HCT116 (cell line): ENCODE data around the gene DRGX. TPM values are rescaled to one million over a fixed set of nuclear protein-coding genes. Genes with fewer than 3 reads are reported as not detected.

Source experiments
- ATAC-seq: fragments of 200-7000 bp; cut with Tn5 transposase; 2 replicates; pipeline ENCODE4 v1.9.1; 2020; ENCODE audit warnings: mild to moderate bottlenecking, moderate library complexity
- BruUV-seq: library from RNA; stranded (reverse); fragments of 400-500 nt; replicated peaks from 2 replicates; lab custom pipeline; 2021; lab: Mats Ljungman, UMichigan
- CTCF ChIA-PET: fragments of 300-600 bp; sonication (Branson Sonifier 250); formaldehyde crosslinking; loops from one replicate; lab custom pipeline; 2021; ENCODE audit warnings: antibody characterized with exemption; lab: Charles Lee
- POLR2A ChIA-PET: fragments of 300-600, 350-600 bp; sonication (Branson Sonifier 250); formaldehyde crosslinking; loops from one replicate; lab custom pipeline; 2021; ENCODE audit warnings: antibody characterized with exemption; lab: Charles Lee
- RAD21 ChIA-PET, 2 experiments: fragments of 300-600 bp; sonication (Branson Sonifier 250); formaldehyde crosslinking; loops; one replicate each; lab custom pipeline; 2023; ENCODE audit warnings: low total read pairs in 2 of 2; ENCODE audit not compliant: uncharacterized antibody in 2 of 2, unreplicated experiment in 2 of 2, low non-redundant PET in 1 of 2; lab: Charles Lee
- DNase-seq: peaks from one replicate; pipeline ENCODE4 v3.0.0-alpha.2; 2010; ENCODE audit warnings: low read depth, low spot score
- H2AFZ ChIP-seq: fragments of 200-600 bp; shearing (Covaris generic), sonication (generic); 2 replicates; pipeline ENCODE4 v1.6.1; 2017; ENCODE audit warnings: low read depth, mixed run types, mixed read lengths, antibody characterized with exemption, low read length; ENCODE audit not compliant: poor library complexity, severe bottlenecking
- H3K27ac ChIP-seq: 2 replicates; pipeline ENCODE4 v1.5.1; 2012; ENCODE audit warnings: low read depth, low read length
- H3K27me3 ChIP-seq: fragments of 200-600 bp; sonication (generic); 2 replicates; pipeline ENCODE4 v1.6.1; 2016; ENCODE audit warnings: mixed run types, low read length, mixed read lengths; ENCODE audit not compliant: insufficient read depth
- H3K36me3 ChIP-seq, 2 experiments: fragments of 200-500 bp in 1 of 2; fragments of 200-600 bp in 1 of 2; sonication (Bioruptor generic) in 1 of 2; sonication (generic) in 1 of 2; 2 replicates each; pipeline versions ENCODE4 v1.5.1 to v1.6.1; 2014 to 2016; ENCODE audit warnings: low read length in 2 of 2, inconsistent platforms in 1 of 2, mixed read lengths in 1 of 2, mixed run types in 1 of 2; ENCODE audit not compliant: insufficient read depth in 2 of 2, control insufficient read depth in 1 of 2
- H3K4me1 ChIP-seq, 2 experiments: fragments of 200-600 bp in 1 of 2; sonication (generic) in 1 of 2; 2 replicates each; pipeline versions ENCODE4 v1.5.1 to v1.6.1; 2012 to 2017; ENCODE audit warnings: low read length in 2 of 2, inconsistent platforms in 1 of 2, mild to moderate bottlenecking in 1 of 2, mixed read lengths in 1 of 2, mixed run types in 1 of 2, moderate library complexity in 1 of 2; ENCODE audit not compliant: insufficient read depth in 2 of 2, control insufficient read depth in 1 of 2
- H3K4me2 ChIP-seq: fragments of 200-600 bp; sonication (generic); 2 replicates; pipeline ENCODE4 v1.6.1; 2017; ENCODE audit warnings: mixed run types, low read length, mixed read lengths
- H3K4me3 ChIP-seq, 2 experiments: fragments of 200-600 bp in 1 of 2; sonication (generic) in 1 of 2; replicated peaks in 1 of 2; 2 replicates each; pipeline ENCODE4 v1.5.1; 2011 to 2016; ENCODE audit warnings: low read length in 2 of 2, control low read depth in 1 of 2, low read depth in 1 of 2, mild to moderate bottlenecking in 1 of 2, mixed read lengths in 1 of 2, mixed run types in 1 of 2
- H3K79me2 ChIP-seq: fragments of 200-600 bp; sonication (generic); 2 replicates; pipeline ENCODE4 v1.6.1; 2017; ENCODE audit warnings: mild to moderate bottlenecking, mixed run types, low read length, moderate library complexity, mixed read lengths; ENCODE audit not compliant: insufficient read depth
- H3K9ac ChIP-seq: fragments of 200-600 bp; sonication (generic); 2 replicates; pipeline ENCODE4 v1.6.1; 2016; ENCODE audit warnings: low read length, mixed read lengths
- H3K9me2 ChIP-seq: fragments of 200-600 bp; sonication (generic), shearing (Covaris generic); 2 replicates; pipeline ENCODE4 v1.6.1; 2017; ENCODE audit warnings: mixed run types, mild to moderate bottlenecking, moderate library complexity; ENCODE audit not compliant: insufficient read depth
- H3K9me3 ChIP-seq, 2 experiments: fragments of 200-500 bp in 1 of 2; fragments of 200-600 bp in 1 of 2; sonication (Bioruptor generic) in 1 of 2; sonication (generic) in 1 of 2; 2 replicates each; pipeline ENCODE4 v1.6.1; 2014 to 2017; ENCODE audit warnings: low read length in 2 of 2, mixed read lengths in 2 of 2, inconsistent platforms in 1 of 2, low read depth in 1 of 2, mild to moderate bottlenecking in 1 of 2, mixed run types in 1 of 2, moderate library complexity in 1 of 2; ENCODE audit not compliant: control insufficient read depth in 1 of 2, insufficient read depth in 1 of 2
- H4K20me1 ChIP-seq: fragments of 200-600 bp; sonication (generic), shearing (Covaris generic); 2 replicates; pipeline ENCODE4 v1.6.1; 2017; ENCODE audit warnings: mixed run types, mild to moderate bottlenecking, moderate library complexity; ENCODE audit not compliant: insufficient read depth
- CBX3 ChIP-seq: IDR thresholded peaks from 2 replicates; pipeline ENCODE4 v1.6.1; 2012; ENCODE audit warnings: low read depth
- CEBPB ChIP-seq: IDR thresholded peaks from 2 replicates; pipeline ENCODE4 v1.6.1; 2012; ENCODE audit warnings: low read depth
- EGR1 ChIP-seq: IDR thresholded peaks from 2 replicates; pipeline ENCODE4 v1.6.1; 2012; ENCODE audit warnings: low read depth
- ELF1 ChIP-seq: IDR thresholded peaks from 2 replicates; pipeline ENCODE4 v1.6.1; 2012; ENCODE audit warnings: low read depth, borderline replicate concordance
- EZH2 ChIP-seq: fragments of 200-600 bp; sonication (generic); IDR thresholded peaks from 2 replicates; pipeline ENCODE4 v1.6.1; 2017; ENCODE audit warnings: antibody characterized with exemption, mixed run types
- MAX ChIP-seq: IDR thresholded peaks from 2 replicates; pipeline ENCODE4 v1.6.1; 2012
- POLR2A ChIP-seq: IDR thresholded peaks from 2 replicates; pipeline ENCODE4 v1.7.0; 2011; ENCODE audit warnings: borderline replicate concordance; ENCODE audit not compliant: insufficient read depth, insufficient read length; ENCODE audit errors: extremely low read depth
- RAD21 ChIP-seq: IDR thresholded peaks from 2 replicates; pipeline ENCODE4 v1.6.1; 2012; ENCODE audit warnings: low read depth, mild to moderate bottlenecking
- SIN3A ChIP-seq: IDR thresholded peaks from 2 replicates; pipeline ENCODE4 v1.6.1; 2012; ENCODE audit warnings: low read depth
- SP1 ChIP-seq: IDR thresholded peaks from 2 replicates; pipeline ENCODE4 v1.6.1; 2012; ENCODE audit warnings: low read depth
- TCF7L2 ChIP-seq: IDR thresholded peaks from 2 replicates; pipeline ENCODE4 v1.7.0; 2011; ENCODE audit warnings: borderline replicate concordance, inconsistent platforms; ENCODE audit not compliant: insufficient read depth, insufficient read length; ENCODE audit errors: extremely low read depth
- YY1 ChIP-seq: IDR thresholded peaks from 2 replicates; pipeline ENCODE4 v1.6.1; 2011; ENCODE audit warnings: low read length, low read depth, moderate library complexity, mild to moderate bottlenecking; ENCODE audit not compliant: insufficient replicate concordance; ENCODE audit errors: extremely low read depth
- ZBTB33 ChIP-seq: IDR thresholded peaks from 2 replicates; pipeline ENCODE4 v1.6.1; 2011; ENCODE audit warnings: mild to moderate bottlenecking, low read length, moderate library complexity; ENCODE audit not compliant: insufficient replicate concordance; ENCODE audit errors: extremely low read depth
- ZFX ChIP-seq: fragments of 450-650 bp; IDR thresholded peaks from 2 replicates; pipeline ENCODE4 v1.6.1; 2017
- intact Hi-C: fragments of 100-400 bp; cut with micrococcal nuclease; formaldehyde crosslinking; loops from 2 replicates; pipeline ENCODE4 v1.10.0; 2022
- total RNA-seq: library from RNA; stranded (reverse); gene quantifications from one replicate; pipeline ENCODE4 v1.2.1, GENCODE V29; 2021; ENCODE audit not compliant: unreplicated experiment

DRGX gene
- total RNA-seq, 1 experiment from 2014 or later, result not detected

GRCh38 chr10:49325131-49325915 lies 70.6 kb downstream of the DRGX start:
- no peak overlapping the region for H2AFZ ChIP-seq
- no peak for DNase-seq
- no TSS peak for BruUV-seq
- RAD21 ChIA-PET, result no interaction called here
- H3K9ac ChIP-seq, result no peak overlapping the region
- POLR2A ChIA-PET, result no interaction called here
- H3K9me2 ChIP-seq, result no peaks in the 10 kb centered on the region
- H3K27ac ChIP-seq, result no peak overlapping the region
- no peak overlapping the region for H3K4me3 ChIP-seq
- peaks cover 36% of the 10 kb centered on the region for H3K27me3 ChIP-seq
- H3K4me2 ChIP-seq, result no peak overlapping the region
- CTCF ChIA-PET, result interaction anchor here (1.2 kb wide), 1 partner anchor 82 kb away, joined by 4 read pairs; no protein-coding TSS in a partner anchor
- H3K4me1 ChIP-seq, result no peaks in the 10 kb centered on the region
- H3K9me3 ChIP-seq, result no peaks in the 10 kb centered on the region
- no peak for ATAC-seq
- intact Hi-C loops, result no loop called here
- no peaks in the 10 kb centered on the region for H3K79me2 ChIP-seq
- TF ChIP-seq EGR1 (no peak), POLR2A (no peak), CBX3 (no peak), TCF7L2 (no peak), SIN3A (no peak), SP1 (no peak), MAX (no peak), ZBTB33 (no peak), CEBPB (no peak), ELF1 (no peak), ZFX (no peak), EZH2 (no peak), RAD21 (no peak), YY1 (no peak)
- no peaks in the 10 kb centered on the region for H3K36me3 ChIP-seq
- H4K20me1 ChIP-seq, result no peaks in the 10 kb centered on the region
